ENCODE measurements around the gene MYOM1.
"Not testable (repeated sequence)": the region's sequence is repeated elsewhere in the genome, so short reads cannot be mapped to it uniquely, and the experiment has no call there.

MYOM1 gene

GRCh38 chr18:3093624-3094337, 126.0 kb downstream of the MYOM1 start:
- DNase-seq (ENCODE audit: low read depth in 1 of 2, low spot score in 1 of 2) = no peak

GRCh38 chr18:3092727-3093126, 127.0 kb downstream of the MYOM1 start:
- no peak for DNase-seq (ENCODE audit: low read depth in 1 of 2, low spot score in 1 of 2)

- DNase-seq (ENCODE audit: low read depth in 1 of 2, low spot score in 1 of 2) = no peak
Observed at GRCh38 chr18:3089579-3089978, 130.2 kb downstream of the MYOM1 start.

GRCh38 chr18:3088449-3088848, 131.3 kb downstream of the MYOM1 start:
- DNase-seq (ENCODE audit: low read depth in 1 of 2, low spot score in 1 of 2) = no peak

GRCh38 chr18:3086871-3087270, 132.9 kb downstream of the MYOM1 start:
- DNase-seq (ENCODE audit: low read depth in 1 of 2, low spot score in 1 of 2) = no peak

GRCh38 chr18:3085612-3086011, 134.2 kb downstream of the MYOM1 start:
- no peak for DNase-seq (ENCODE audit: low read depth in 1 of 2, low spot score in 1 of 2)

- no peak for DNase-seq (ENCODE audit: low read depth in 1 of 2, low spot score in 1 of 2)
Observed at GRCh38 chr18:3084206-3084605, 135.6 kb downstream of the MYOM1 start.

- DNase-seq (ENCODE audit: low read depth in 1 of 2, low spot score in 1 of 2) = no peak
Observed at GRCh38 chr18:3083766-3084165, 136.0 kb downstream of the MYOM1 start.

- DNase-seq (ENCODE audit: low read depth in 1 of 2, low spot score in 1 of 2) = no peak
Observed at GRCh38 chr18:3081584-3081991, 138.2 kb downstream of the MYOM1 start.

GRCh38 chr18:3079653-3080052, 140.1 kb downstream of the MYOM1 start:
- no peak for DNase-seq (ENCODE audit: low read depth in 1 of 2, low spot score in 1 of 2)

- no peak for DNase-seq (ENCODE audit: low read depth in 1 of 2, low spot score in 1 of 2)
Observed at GRCh38 chr18:3075491-3075890, 144.3 kb downstream of the MYOM1 start.

- DNase-seq (ENCODE audit: low read depth in 1 of 2, low spot score in 1 of 2) = no peak
Observed at GRCh38 chr18:3074087-3074486, 145.7 kb downstream of the MYOM1 start.

- not testable (repeated sequence) for DNase-seq (ENCODE audit: low read depth in 1 of 2, low spot score in 1 of 2)
Observed at GRCh38 chr18:3073353-3073752, 146.4 kb downstream of the MYOM1 start.

GRCh38 chr18:3071676-3072075, 148.1 kb downstream of the MYOM1 start:
- DNase-seq (ENCODE audit: low read depth in 1 of 2, low spot score in 1 of 2) = no peak

GRCh38 chr18:3069671-3070433, 149.9 kb downstream of the MYOM1 start:
- DNase-seq (ENCODE audit: low read depth in 1 of 2, low spot score in 1 of 2) = no peak

- DNase-seq (ENCODE audit: low read depth in 1 of 2, low spot score in 1 of 2) = no peak
Observed at GRCh38 chr18:3067722-3068121, 152.0 kb downstream of the MYOM1 start.

GRCh38 chr18:3067165-3067661, 152.6 kb downstream of the MYOM1 start:
- DNase-seq (ENCODE audit: low read depth in 1 of 2, low spot score in 1 of 2) = no peak

GRCh38 chr18:3066341-3067110, 153.2 kb downstream of the MYOM1 start:
- no peak for DNase-seq (ENCODE audit: low read depth in 1 of 2, low spot score in 1 of 2)

- DNase-seq (ENCODE audit: low read depth in 1 of 2, low spot score in 1 of 2) = not testable (repeated sequence)
Observed at GRCh38 chr18:3063766-3064165, 156.0 kb downstream of the MYOM1 start.

- DNase-seq (ENCODE audit: low read depth in 1 of 2, low spot score in 1 of 2) = peak; percentile 47 to 52
Observed at GRCh38 chr18:3062798-3063680, 156.7 kb downstream of the MYOM1 start.
